Measurements from ENCODE around the gene VENTX.

Gene VENTX

GRCh38 chr10:133252223-133252552, 14.5 kb downstream of the VENTX start:
- H3K4me3 ChIP-seq (ENCODE audit: low read depth, low read length): no peak overlapping the region
- TF ChIP-seq CTCF (IDR thresholded peaks at IDR 0.05; ENCODE audit: low read depth, low read length): no peak

- no peak for TF ChIP-seq CTCF (IDR thresholded peaks at IDR 0.05; ENCODE audit: low read depth, low read length)
- H3K4me3 ChIP-seq (ENCODE audit: low read depth, low read length): no peak overlapping the region
Observed at GRCh38 chr10:133253361-133253955, 15.8 kb downstream of the VENTX start.

- H3K4me3 ChIP-seq (ENCODE audit: low read depth, low read length): no peak overlapping the region
- TF ChIP-seq CTCF (IDR thresholded peaks at IDR 0.05; ENCODE audit: low read depth, low read length): no peak
Observed at GRCh38 chr10:133254421-133255120, 16.9 kb downstream of the VENTX start.

GRCh38 chr10:133255323-133255722, 17.7 kb downstream of the VENTX start:
- no peak for TF ChIP-seq CTCF (IDR thresholded peaks at IDR 0.05; ENCODE audit: low read depth, low read length)

GRCh38 chr10:133257489-133258065, 19.9 kb downstream of the VENTX start:
- H3K4me3 ChIP-seq (ENCODE audit: low read depth, low read length): no peak overlapping the region

More at GRCh38 chr10:133255323-133255722, 17.7 kb downstream of the VENTX start:
- no peak overlapping the region for H3K4me3 ChIP-seq (ENCODE audit: low read depth, low read length)

GRCh38 chr10:133258066-133258817, 20.6 kb downstream of the VENTX start:
- no peak for TF ChIP-seq CTCF (IDR thresholded peaks at IDR 0.05; ENCODE audit: low read depth, low read length)
- no peak overlapping the region for H3K4me3 ChIP-seq (ENCODE audit: low read depth, low read length)

More at GRCh38 chr10:133257489-133258065, 19.9 kb downstream of the VENTX start:
- no peak for TF ChIP-seq CTCF (IDR thresholded peaks at IDR 0.05; ENCODE audit: low read depth, low read length)

Data from WI38 (cell line).